Kasumi-1 (cell line): ENCODE data around the gene ABCC5.
"Not testable (repeated sequence)": the region's sequence is repeated elsewhere in the genome, so short reads cannot be mapped to it uniquely, and the experiment has no call there.

Experiments used
- DNase-seq, 2 experiments: peaks; one replicate each; lab custom pipeline; 2025; lab: John Stamatoyannopoulos, UW

The ABCC5 gene

DNA sequence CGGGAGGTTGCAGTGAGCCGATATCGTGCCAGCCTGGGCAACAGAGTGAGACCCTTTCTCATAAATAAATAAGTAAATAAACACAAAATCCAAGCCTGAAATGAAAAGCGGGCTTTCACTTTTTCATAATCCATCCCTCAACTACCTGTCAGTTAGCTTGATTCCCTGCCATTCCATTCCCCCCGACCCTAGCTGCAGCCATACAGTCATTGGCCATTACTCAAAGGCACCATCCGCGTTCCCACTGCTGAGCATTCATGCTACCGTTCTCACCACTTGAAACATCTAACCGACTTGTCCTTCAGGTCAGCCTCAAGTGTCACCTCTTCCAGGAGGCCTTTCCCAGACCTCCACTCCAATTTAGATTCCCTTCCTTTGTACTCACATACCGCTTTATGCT is 131.9 kb downstream of the ABCC5 start:
- no peak for DNase-seq

- peak; percentile 93 to 95 for DNase-seq
Observed at GRCh38 chr3:183884427-183885296, 133.0 kb downstream of the ABCC5 start, which contains the start of gene PARL. PARL (minus strand) TSS chr3:183884880; CDS start chr3:183884846, 34 bp downstream.

GRCh38 chr3:183884097-183884426 is 133.6 kb downstream of the ABCC5 start:
- DNase-seq = no peak

DNA sequence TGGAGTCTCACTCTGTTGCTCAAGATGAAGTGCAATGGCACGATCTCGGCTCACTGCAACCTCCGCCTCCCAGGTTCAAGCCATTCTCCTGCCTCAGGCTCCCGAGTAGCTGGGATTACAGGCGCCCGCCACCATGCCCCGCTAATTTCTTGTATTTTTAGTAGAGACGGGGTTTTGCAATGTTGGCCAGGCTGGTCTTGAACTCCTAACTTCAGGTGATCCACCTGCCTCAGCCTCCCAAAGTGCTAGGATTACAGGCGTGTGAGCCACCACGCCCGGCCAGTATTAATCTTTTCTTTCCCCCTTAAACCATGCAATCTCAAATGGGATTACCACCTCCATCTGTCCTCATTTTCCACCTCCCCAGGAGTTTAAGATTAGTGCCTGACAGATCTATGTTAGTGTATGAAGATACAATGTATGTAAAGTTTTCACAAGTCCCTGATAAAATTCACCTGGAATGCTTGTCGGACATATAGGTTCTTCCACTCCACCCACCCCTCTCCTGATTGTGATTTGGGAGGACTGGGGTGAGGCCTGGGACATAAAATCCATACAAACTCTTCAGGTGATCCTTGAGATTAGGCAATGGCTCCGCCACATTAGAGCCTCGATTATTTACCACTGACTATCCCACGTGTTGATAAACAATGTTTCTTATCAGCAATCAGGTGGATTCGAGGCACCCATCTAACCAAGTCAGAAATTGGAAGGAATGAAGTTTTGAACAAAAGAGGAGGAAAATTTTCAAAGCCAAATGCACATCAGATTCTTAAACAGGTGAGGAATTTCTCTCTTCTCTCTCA is 134.2 kb downstream of the ABCC5 start:
- no peak for DNase-seq

- peak in 1 of 2 experiments; percentile 33 for DNase-seq
Observed at GRCh38 chr3:183880121-183880520, 137.6 kb downstream of the ABCC5 start.

DNA sequence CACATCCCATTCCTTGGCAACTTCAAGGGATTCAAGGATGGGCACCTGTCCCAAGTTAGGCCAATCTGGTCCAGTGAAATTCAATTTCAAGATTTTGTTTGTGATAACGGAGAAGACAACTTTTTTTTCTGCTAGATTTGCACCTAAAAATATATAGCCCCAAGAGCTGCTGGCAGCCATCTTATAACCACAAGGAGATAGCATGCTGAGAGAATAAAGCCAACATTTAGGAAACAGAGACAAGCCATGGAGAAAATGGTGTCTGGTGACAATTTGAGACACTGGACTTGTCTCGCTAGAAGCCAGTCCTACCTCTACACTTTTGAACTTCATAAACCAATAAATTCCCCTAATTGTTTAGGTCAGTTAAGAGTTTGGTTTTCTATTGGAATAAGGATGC is 138.4 kb downstream of the ABCC5 start:
- no peak for DNase-seq

- DNase-seq = peak; percentile 97 to 98
Observed at GRCh38 chr3:183878071-183878470, 139.6 kb downstream of the ABCC5 start.

- not testable (repeated sequence) for DNase-seq
Observed at GRCh38 chr3:183877227-183877626, 140.5 kb downstream of the ABCC5 start.

DNA sequence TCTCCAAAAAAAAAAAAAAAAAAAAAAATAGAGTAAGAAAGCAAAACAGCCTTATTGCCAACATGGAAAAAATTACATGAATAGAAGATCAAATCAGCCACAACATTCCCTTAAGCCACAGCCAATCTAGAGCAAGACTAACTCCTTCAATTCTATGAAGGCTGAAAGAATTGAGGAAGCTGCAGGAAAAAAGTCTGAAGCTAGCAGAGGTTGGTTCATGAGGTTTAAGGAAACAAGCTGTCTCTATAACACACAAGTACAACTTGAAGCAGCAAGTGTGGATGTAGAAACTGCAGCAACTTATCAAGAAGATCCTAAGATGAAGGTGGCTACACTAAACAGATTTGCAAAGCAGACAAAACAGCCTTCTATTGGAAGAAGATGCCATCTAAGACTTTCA is 142.3 kb downstream of the ABCC5 start:
- DNase-seq = peak; percentile 48 to 53

GRCh38 chr3:183873914-183874313 is 143.8 kb downstream of the ABCC5 start:
- DNase-seq = no peak

GRCh38 chr3:183871541-183871940 is 146.1 kb downstream of the ABCC5 start:
- no peak for DNase-seq

GRCh38 chr3:183870563-183870962 is 147.1 kb downstream of the ABCC5 start:
- DNase-seq = peak in 1 of 2 experiments; percentile 3
